CD4-positive, alpha-beta T cell treated with Interleukin-12 subunit alpha and Interleukin-12 subunit beta, for 1 hour (primary cell): Measurements from ENCODE around the gene DLX1.

Experiments used
- DNase-seq: peaks from one replicate; pipeline ENCODE4 v3.0.0-alpha.2; 2020

Gene DLX1

GRCh38 chr2:172088245-172089004 is 3.1 kb downstream of the DLX1 start:
- no peak for DNase-seq

GRCh38 chr2:172089005-172089504 is 3.7 kb downstream of the DLX1 start:
- no peak for DNase-seq

GRCh38 chr2:172089633-172090032 is 4.3 kb downstream of the DLX1 start:
- no peak for DNase-seq

DNA sequence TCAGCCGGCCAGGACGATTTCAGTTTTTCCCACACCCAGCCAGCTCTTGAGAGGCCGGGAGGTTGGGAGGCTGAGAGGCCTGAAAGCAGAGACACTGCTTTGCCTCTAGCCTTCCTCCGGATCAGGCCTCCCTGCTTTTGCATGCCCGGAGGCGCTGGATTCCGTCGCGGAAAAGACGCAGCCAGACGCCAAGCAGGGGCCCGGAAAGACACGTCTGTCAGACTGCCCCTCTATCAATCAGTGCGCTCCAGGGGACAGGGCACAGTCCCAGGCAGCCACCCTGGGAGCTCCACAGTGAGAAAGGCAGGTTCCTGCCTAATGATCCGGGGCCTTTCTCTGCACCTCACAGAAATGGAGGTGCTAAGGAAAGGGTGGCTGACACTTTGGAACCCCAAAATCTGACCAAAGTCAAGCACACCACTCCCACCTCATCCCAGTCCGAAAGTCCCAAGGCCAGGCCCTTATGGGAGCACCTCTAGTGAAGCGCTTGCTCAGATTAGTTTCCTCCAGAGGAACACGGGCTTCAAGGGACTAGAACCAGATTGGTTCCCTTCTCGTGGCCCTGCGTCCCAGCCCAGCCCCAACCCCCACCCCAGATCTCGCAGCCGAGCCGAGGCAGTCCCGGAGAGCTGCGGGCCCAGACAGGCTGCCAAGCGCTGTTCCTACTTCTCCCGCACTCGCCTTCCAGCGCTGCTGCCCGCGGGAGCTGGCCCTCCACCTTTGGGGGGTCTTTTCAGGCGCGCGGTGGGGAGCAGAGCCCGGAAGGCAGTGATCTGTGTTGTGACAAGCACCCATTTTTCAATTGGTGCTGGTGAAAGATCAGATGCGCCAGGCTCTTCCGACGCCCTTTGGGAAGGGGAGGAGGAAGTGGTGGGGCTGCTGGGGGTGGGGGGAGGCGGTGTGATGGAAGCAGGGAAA is 5.0 kb downstream of the DLX1 start:
- no peak for DNase-seq

GRCh38 chr2:172091000-172091641 is 5.8 kb downstream of the DLX1 start:
- no peak for DNase-seq

DNA sequence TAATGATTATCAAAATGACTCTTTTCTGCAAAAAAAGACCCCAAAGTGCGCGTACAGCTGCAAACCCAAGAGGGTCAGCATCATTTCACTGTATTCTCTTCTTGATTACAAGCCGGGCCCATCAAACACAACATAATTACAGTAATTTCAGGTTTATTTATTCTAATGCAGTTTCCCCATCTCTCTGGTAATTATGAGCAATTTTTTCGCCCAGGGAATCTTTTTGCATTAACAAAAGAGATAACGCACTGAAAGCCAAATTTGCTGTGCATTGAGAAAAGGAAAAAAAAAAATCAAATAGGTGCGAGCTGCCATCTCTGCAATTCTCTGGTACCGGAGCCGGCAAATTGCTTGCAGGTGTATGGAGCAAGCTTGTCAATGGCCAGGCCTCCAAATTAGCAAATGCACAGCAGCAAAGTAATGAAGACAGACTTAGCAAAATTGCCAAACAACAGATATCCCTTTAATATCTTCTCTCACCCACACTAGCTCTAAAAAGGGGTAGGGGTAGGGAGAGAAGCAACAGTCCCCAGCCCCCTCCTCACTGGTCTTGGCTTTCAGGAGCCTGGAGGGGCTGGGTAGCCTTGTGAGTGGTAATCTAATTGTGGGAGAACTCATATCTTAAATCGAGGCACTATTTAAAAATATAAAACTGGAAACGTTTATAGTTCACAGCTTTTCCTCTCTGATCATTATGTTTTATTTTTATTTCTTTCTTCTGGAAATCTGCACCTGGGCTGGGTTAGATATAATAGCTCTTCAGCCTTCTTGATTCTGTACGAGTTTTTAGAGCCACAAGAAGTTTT is 6.7 kb downstream of the DLX1 start:
- DNase-seq: no peak

GRCh38 chr2:172092716-172093415 is 7.6 kb downstream of the DLX1 start:
- no peak for DNase-seq

DNA sequence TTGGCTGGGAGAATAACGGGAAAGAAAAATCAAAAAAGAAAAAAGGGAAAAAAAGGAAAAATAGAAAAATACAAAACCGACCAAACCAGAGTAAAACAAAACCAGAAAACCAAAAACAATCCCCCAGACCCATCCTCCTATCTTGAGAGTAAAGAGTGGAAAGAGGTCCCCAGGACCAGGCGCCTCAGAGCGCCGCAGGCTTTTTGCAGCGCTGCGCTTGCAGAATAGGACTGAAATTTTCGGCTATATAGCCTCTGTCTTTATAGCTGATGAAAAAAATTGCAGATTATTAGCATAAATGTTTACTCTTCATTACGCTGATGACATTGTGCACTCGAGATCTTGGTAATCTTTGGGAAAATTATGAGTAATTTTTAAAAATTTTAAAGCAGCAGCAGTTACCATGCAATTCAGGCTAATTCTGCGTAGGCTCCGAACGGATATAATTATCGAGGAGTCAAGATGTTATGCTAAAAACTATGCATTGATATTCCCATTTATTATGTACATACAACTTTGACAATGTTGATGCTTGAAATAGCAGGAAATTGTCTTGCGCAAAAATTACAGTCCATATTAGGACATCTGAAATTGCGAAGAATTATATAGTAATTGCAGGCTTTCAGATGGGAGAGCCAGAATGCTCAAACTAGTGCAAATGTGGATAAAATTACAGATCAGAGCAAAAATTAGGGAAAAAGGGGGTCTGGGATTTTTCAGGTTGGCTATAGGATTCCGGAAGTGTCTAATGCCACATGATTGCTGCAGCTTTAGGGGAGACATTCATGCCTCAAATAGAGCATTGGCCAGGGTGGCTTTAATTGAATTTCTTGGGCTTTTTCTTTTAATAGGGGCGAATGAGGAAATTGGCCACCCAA is 8.3 kb downstream of the DLX1 start:
- no peak for DNase-seq

DNA sequence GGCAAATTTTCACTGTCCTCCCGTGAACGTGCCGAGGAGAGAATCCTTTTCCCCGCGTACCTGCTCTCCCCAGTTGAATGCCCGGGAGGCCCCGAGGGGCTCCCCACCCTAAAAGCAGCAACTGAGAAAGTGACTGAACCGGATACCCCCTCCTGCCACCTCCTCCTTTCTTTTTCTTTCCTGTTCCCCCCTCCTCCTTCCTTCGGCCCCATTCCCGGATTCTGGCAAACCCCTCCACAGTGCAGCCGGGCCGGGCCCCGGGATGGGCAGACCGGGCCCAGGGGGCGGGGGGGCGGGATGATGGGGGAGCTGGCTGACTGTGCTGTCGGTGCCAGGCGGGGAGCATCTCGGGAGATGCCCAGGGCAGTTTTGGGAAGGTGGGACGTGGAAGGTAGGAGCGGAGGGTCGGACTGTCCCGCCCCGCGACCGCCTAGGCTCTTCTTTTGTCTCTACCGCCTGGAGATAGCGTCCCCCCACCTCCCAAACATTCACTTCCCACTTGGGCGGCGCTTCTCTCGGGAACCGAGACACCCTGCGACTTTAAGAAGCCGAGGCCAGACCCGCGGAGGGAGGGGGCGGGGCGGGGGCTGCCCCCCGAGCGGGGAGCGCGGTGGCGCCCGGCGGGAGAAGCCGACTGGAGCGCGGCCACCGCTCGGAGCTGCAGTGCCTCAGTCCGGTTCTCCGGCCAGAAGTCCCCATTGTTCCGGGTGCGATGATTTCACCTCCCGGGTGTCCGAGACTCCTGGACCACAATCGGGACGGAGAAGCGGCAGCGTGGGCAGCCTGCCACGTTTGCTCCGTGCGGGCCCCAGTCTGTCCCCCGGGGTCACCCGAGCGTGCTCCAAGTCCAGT is 9.2 kb downstream of the DLX1 start:
- no peak for DNase-seq

GRCh38 chr2:172095146-172095904 is 10.0 kb downstream of the DLX1 start:
- peak; percentile 83 for DNase-seq

DNA sequence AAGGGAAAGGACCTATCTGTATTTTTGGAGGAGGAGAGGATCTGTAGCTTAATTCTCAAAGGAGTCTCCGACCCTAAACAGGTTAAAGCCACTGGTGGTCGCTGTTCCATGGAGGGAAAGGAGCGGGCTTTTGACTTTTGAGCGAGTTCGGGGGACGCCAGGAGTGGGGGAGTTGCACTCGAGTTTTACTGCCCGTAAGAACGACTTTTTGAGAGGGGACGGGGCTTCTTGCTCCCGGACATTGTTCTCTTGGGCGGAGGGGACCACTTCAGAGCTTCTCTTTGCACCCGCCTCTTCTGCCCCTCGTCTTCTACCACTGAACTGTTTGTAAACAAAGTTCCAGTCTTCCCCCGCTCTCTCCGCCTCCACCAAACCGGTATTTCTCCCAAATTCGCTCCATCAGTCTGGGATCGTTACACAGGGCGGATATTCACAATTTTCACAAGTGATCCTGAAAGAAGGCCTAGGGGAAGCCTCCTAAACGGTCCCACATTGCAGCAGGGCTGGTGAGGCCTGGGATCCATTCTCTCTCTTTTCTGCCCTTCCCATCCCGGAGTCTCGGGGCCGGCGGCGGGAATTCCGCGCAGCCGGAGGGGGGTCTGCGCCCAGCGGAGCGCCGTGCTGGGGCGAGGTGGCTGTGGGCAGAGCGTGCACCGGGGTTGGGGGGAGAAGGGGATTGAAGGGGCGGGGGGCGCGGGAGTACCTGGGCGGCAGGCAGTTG is 10.8 kb downstream of the DLX1 start:
- DNase-seq: no peak

GRCh38 chr2:172096626-172097547 is 11.6 kb downstream of the DLX1 start:
- no peak for DNase-seq

- DNase-seq: no peak
Measured at GRCh38 chr2:172097557-172098131, 12.3 kb downstream of the DLX1 start.

DNA sequence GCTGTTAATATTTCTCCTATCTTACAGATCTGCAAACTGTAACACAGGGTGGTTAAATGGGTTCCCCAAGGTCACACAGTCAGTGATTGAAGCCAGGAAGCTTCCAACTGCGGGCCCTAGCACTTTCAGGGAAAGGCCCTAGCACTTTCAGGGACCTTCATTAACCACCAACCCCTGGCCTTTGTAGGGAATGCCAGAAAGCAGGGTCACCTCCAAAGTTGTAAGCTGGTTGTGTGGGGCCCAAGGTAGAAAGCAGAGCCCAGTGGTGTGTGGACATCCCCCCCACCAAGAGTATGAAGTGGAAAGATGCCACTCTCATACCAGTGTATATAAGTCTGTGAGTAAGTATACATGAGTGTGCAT is 13.0 kb downstream of the DLX1 start:
- DNase-seq: no peak

DNA sequence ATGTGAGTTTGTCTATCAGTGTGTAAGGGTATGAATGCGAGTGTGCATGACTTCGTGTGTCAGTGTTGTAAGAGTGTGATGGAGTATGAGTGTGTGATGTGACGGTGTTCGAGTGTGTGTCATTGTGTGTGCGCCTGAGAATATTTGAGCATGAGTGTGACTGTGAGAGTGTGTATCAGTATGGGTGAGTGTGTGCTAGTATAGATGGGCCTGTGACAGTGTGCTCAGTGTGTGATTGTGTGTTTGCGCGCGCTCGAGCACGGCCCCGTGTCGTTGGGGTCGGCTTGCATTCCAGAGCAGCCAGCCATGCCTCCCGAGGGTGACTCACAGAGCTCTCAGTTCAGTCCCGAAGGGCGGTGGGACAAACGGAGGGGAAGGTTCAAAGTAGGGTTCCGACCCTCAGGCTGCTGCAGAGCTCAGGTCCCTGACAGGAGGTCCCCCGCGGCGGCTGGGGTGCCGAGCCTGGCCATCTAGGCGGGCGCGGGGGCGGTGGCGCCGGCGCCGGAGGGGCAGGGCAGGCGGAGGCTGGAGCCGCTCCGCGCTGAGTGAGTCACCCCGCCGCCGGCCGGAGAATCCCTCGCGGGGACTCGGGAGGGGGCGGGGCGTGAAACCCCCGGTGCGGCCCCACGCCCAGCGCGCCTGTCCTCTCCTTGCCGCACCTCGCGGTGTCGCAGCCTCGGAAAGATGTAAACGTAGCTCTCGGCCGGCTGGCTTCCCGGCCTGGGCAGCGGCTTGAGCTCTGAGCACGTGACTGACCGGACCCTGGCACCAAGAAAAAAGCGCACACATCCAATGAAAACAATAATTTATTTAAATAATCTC is 13.6 kb downstream of the DLX1 start:
- DNase-seq: no peak
